GM12878 (cell line): Measurements from ENCODE around the gene LRRC75A. TPM values are rescaled to one million over a fixed set of nuclear protein-coding genes. Genes with fewer than 3 reads are reported as not detected.
A peak's percentile ranks its signal among the peaks of the same experiment; 100 is the strongest.

Source experiments
- ATAC-seq: fragments of 200-7000 bp; cut with Tn5 transposase; 3 replicates; pipeline ENCODE4 v1.9.1; 2020; ENCODE audit warnings: mild to moderate bottlenecking, moderate library complexity
- BruUV-seq: library from RNA; stranded (reverse); fragments of 400-500 nt; replicated peaks from 2 replicates; lab custom pipeline; 2021; lab: Mats Ljungman, UMichigan
- CTCF ChIA-PET: fragments of 300-600 bp; sonication (Branson Sonifier 250); formaldehyde crosslinking; extraction: SDS; loops from one replicate; lab custom pipeline; 2021; ENCODE audit warnings: inconsistent platforms; lab: Yijun Ruan, JAX
- POLR2A ChIA-PET: fragments of 350-600 bp; formaldehyde crosslinking; extraction: SDS; loops from one replicate; lab custom pipeline; 2021; ENCODE audit warnings: inconsistent platforms; lab: Charles Lee
- RAD21 ChIA-PET: fragments of 300-600 bp; sonication (Branson Sonifier 250); formaldehyde crosslinking; loops from one replicate; lab custom pipeline; 2023; ENCODE audit warnings: antibody characterized with exemption; ENCODE audit not compliant: unreplicated experiment; lab: Charles Lee
- SMC1A ChIA-PET: fragments of 300-600 bp; sonication (Branson Sonifier 250); formaldehyde crosslinking; loops from one replicate; lab custom pipeline; 2023; ENCODE audit not compliant: unreplicated experiment, uncharacterized antibody; lab: Charles Lee
- DNase-seq: peaks from one replicate; pipeline ENCODE4 v3.0.0-alpha.2; 2011; ENCODE audit warnings: low read depth, low spot score
- FAIRE-seq: peaks from 3 replicates; lab custom pipeline; 2011; peaks lifted over from hg19 to GRCh38; lab: Jason Lieb, UNC
- H2AFZ ChIP-seq: 2 replicates; pipeline ENCODE4 v1.6.0; 2011; ENCODE audit warnings: low read depth, low read length, control low read depth; ENCODE audit not compliant: control insufficient read depth
- H3K27ac ChIP-seq: 2 replicates; pipeline ENCODE4 v1.5.1; 2011; ENCODE audit warnings: control low read depth; ENCODE audit not compliant: control insufficient read depth, insufficient read depth
- H3K27me3 ChIP-seq, 2 experiments: replicated peaks in 1 of 2; 2 replicates each; pipeline versions ENCODE4 v1.6.0 to v1.6.1; 2011; ENCODE audit warnings: low read length in 1 of 2; ENCODE audit not compliant: control insufficient read depth in 2 of 2, insufficient read depth in 2 of 2
- H3K36me3 ChIP-seq, 2 experiments: 2 replicates each; pipeline ENCODE4 v1.5.1; 2011; ENCODE audit warnings: low read length in 1 of 2; ENCODE audit not compliant: control insufficient read depth in 2 of 2, insufficient read depth in 2 of 2
- H3K4me1 ChIP-seq: 2 replicates; pipeline ENCODE4 v1.6.1; 2011; ENCODE audit warnings: mild to moderate bottlenecking, low read length, moderate library complexity, mixed read lengths; ENCODE audit not compliant: control insufficient read depth, insufficient read depth
- H3K4me2 ChIP-seq: 2 replicates; pipeline ENCODE4 v1.6.0; 2011; ENCODE audit warnings: control low read depth; ENCODE audit not compliant: control insufficient read depth, insufficient read depth
- H3K4me3 ChIP-seq: fragments of 200-600 bp; sonication (generic); 2 replicates; pipeline ENCODE4 v1.5.1; 2016
- H3K79me2 ChIP-seq: 2 replicates; pipeline ENCODE4 v1.6.0; 2011; ENCODE audit warnings: low read length; ENCODE audit not compliant: control insufficient read depth, insufficient read depth
- H3K9ac ChIP-seq: 2 replicates; pipeline ENCODE4 v1.8.0; 2011; ENCODE audit warnings: low read length, control low read depth, mixed read lengths; ENCODE audit not compliant: control insufficient read depth, insufficient read depth
- H3K9me3 ChIP-seq: replicated peaks from 3 replicates; pipeline ENCODE4 v1.5.1; 2011; ENCODE audit warnings: mild to moderate bottlenecking, low read length; ENCODE audit not compliant: control insufficient read depth, insufficient read depth
- H4K20me1 ChIP-seq: 2 replicates; pipeline ENCODE4 v1.6.0; 2011; ENCODE audit not compliant: control insufficient read depth, insufficient read depth
- CEBPB ChIP-seq, 2 experiments: fragments of 150-350 bp in 1 of 2; IDR thresholded peaks; 2 replicates each; pipeline ENCODE4 v1.6.1; 2012 to 2014; ENCODE audit warnings: low read depth in 2 of 2, low read length in 2 of 2, borderline replicate concordance in 1 of 2, inconsistent platforms in 1 of 2
- MEF2A ChIP-seq: IDR thresholded peaks from 2 replicates; pipeline ENCODE4 v1.6.1; 2011; ENCODE audit warnings: low read depth, mild to moderate bottlenecking, low read length, moderate library complexity; ENCODE audit not compliant: insufficient read depth
- MXI1 ChIP-seq: fragments of 150-350 bp; IDR thresholded peaks from 2 replicates; pipeline ENCODE4 v1.6.1; 2011; ENCODE audit warnings: low read depth, mild to moderate bottlenecking, inconsistent platforms, low read length, improper control_type of control experiment
- NFYA ChIP-seq: IDR thresholded peaks from 2 replicates; pipeline ENCODE4 v1.6.1; 2011; ENCODE audit warnings: low read depth, mild to moderate bottlenecking, low read length, improper control_type of control experiment, borderline replicate concordance
- RCOR1 ChIP-seq: conservative IDR thresholded peaks from 2 replicates; pipeline ENCODE4 v1.6.1; 2012; ENCODE audit warnings: low read depth, low read length, improper control_type of control experiment
- SMC3 ChIP-seq: IDR thresholded peaks from 2 replicates; pipeline ENCODE4 v1.6.1; 2011; ENCODE audit warnings: low read length, improper control_type of control experiment, borderline replicate concordance
- YY1 ChIP-seq: IDR thresholded peaks from 2 replicates; pipeline ENCODE4 v1.6.1; 2011; ENCODE audit warnings: low read depth, mild to moderate bottlenecking, low read length
- ZNF217 ChIP-seq: fragments of 450-650 bp; IDR thresholded peaks from 2 replicates; pipeline ENCODE4 v1.6.1; 2017; ENCODE audit warnings: antibody characterized with exemption, mild to moderate bottlenecking
- WGBS: methylation state at CpG from one replicate; pipeline ENCODE4 v1.1.6; 2016; ENCODE audit warnings: low lambda C conversion rate; ENCODE audit not compliant: insufficient replicate concordance, insufficient coverage; ENCODE audit errors: missing lambda C conversion rate; 5-methylcytosine and 5-hydroxymethylcytosine counted together
- in situ Hi-C: fragments of 300-500 bp; cut with MboI; formaldehyde crosslinking; loops from 9 replicates; pipeline ENCODE4 v1.14.3; 2018; ENCODE audit warnings: mixed read lengths
- intact Hi-C: fragments of 100-400 bp; cut with micrococcal nuclease; formaldehyde crosslinking; loops from one replicate; pipeline ENCODE4 v1.14.2; 2022; ENCODE audit not compliant: unreplicated experiment
- polyA plus RNA-seq, 11 experiments: library from polyadenylated mRNA; depleted of rRNA in 4 of 11; unstranded in 6 of 11; stranded (reverse) in 5 of 11; fragments of >200 nt; fragmentation: Nextera tagmentation in 4 of 11; fragmentation: Illumina TruSeq in 1 of 11; extraction: Ambion mirVana in 4 of 11; extraction: Trizol in 1 of 11; gene quantifications; 1 replicate in 1 of 11; 2 replicates in 10 of 11; pipeline versions ENCODE4 v1.2.1 to v1.2.3, GENCODE V29; 2011 to 2016; ENCODE audit warnings: inconsistent platforms in 2 of 11, missing spikeins in 2 of 11, low read depth in 1 of 11
- total RNA-seq, 4 experiments: library from RNA; depleted of rRNA in 3 of 4; stranded (reverse); fragments of >200 nt in 3 of 4; fragmentation: Illumina TruSeq in 1 of 4; extraction: Trizol in 1 of 4; gene quantifications; 2 replicates each; pipeline versions ENCODE4 v1.2.1 to v1.2.3, GENCODE V29; 2013 to 2021
- TF ChIP-seq, protein P1 (sequence below): fragments of 450-650 bp; IDR thresholded peaks from 2 replicates; pipeline ENCODE4 v1.6.1; 2017; ENCODE audit warnings: mild to moderate bottlenecking
- TF ChIP-seq, protein P2 (sequence below): fragments of 450-650 bp; IDR thresholded peaks from 2 replicates; pipeline ENCODE4 v1.6.1; 2017; ENCODE audit warnings: mild to moderate bottlenecking, moderate library complexity
- TF ChIP-seq, protein P3 (sequence below): fragments of 450-650 bp; formaldehyde crosslinking; IDR thresholded peaks from 2 replicates; pipeline ENCODE4 v1.4.0; 2020; ENCODE audit warnings: mild to moderate bottlenecking, moderate library complexity

LRRC75A gene
- total and polyA plus RNA-seq, 10 of the 15 experiments (the other 5 are each of a cell fraction or from before 2014, with no cell fraction given) = 0.01 to 1.3 (median 0.09) TPM; not detected in 2

DNA sequence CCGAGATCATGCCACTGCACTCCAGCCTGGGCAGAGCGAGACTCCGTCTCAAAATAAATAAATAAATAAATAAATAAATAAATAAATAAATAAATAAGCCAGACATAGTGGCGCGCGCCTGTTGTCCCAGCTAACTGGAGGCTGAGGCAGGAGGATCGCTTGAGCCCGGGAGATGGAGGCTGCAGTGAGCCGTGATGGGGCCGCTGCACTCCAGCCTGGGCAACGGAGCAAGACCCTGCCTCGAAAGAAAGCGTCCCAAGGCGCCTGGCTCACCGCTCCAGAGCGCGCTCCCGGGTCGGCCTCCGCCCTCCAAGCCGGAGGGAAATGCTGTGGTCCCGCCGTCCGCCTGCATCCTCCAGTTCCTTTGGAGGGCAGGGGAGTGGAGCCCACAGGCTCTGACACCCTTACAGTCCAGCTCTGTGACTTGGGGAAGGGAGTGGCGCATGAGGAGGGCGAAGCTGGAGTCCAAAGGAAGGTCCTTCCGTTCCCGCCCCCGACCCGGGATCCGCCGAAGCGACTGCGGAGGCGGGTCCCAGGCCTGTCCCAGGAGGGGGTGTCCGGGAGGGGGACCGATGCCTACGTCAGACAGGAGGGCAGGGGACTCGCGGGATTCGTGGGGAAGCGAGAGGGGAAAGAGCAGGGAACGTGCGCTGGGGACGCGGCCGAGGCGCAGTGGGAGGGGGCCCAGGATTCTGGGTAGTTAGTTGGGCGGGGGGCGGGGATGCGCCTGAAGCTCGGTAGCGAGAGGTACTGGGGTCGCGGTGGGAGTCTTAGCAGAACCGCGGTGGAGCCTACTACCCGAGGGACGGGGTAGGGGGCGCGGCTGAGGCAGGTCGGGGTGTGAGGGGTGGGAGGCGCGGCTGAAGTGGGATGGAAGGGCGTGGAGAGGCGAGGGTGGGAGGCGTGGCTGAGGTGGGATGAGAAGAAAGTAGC lies 85.0 kb downstream of the LRRC75A start:
- RAD21 ChIA-PET = interaction anchor here (1.3 to 3.5 kb wide), 3 partner anchors 11 to 120 kb away, joined by 4 to 48 read pairs (median 20); partner anchors contain the start of gene TRPV2
- Histone ChIP-seq H3K4me3 (peak overlapping the region; percentile 76), H3K27ac (peak overlapping the region; percentile 81), H3K4me2 (peak overlapping the region; percentile 77), H3K9ac (peak overlapping the region; percentile 57), H3K79me2 (no peaks in the 10 kb centered on the region), H3K4me1 (no peaks in the 10 kb centered on the region; the same call in none of the 2 replicates), H4K20me1 (no peaks in the 10 kb centered on the region), H3K36me3 (no peaks in the 10 kb centered on the region), H2AFZ (peak overlapping the region; percentile 76), H3K9me3 (no peaks in the 10 kb centered on the region), H3K27me3 (no peaks in the 10 kb centered on the region)
- intact Hi-C loops (no loop called here), in situ Hi-C loops (no loop called here)
- 4% methylated on average over 42 of the region's 67 CpGs for WGBS
- POLR2A ChIA-PET = interaction anchor here (1.1 to 4.1 kb wide), 3 partner anchors 11 to 26 kb away, joined by 6 to 53 read pairs (median 17); partner anchors contain the start of genes TRPV2 and UBB
- peak; percentile 43 for DNase-seq
- no TSS peak for BruUV-seq
- SMC1A ChIA-PET = interaction anchor here (0.6 to 6.4 kb wide), 6 partner anchors 10 to 48 kb away, joined by 3 to 41 read pairs (median 4); partner anchors contain the start of gene TRPV2
- ATAC-seq = peak; percentile 55
- no peak for FAIRE-seq
- CTCF ChIA-PET = interaction anchor here (0.9 to 6.1 kb wide), 6 partner anchors 10 to 56 kb away, joined by 3 to 55 read pairs (median 7); partner anchors contain the start of genes TRPV2 and UBB
- TF ChIP-seq, protein P1, sequence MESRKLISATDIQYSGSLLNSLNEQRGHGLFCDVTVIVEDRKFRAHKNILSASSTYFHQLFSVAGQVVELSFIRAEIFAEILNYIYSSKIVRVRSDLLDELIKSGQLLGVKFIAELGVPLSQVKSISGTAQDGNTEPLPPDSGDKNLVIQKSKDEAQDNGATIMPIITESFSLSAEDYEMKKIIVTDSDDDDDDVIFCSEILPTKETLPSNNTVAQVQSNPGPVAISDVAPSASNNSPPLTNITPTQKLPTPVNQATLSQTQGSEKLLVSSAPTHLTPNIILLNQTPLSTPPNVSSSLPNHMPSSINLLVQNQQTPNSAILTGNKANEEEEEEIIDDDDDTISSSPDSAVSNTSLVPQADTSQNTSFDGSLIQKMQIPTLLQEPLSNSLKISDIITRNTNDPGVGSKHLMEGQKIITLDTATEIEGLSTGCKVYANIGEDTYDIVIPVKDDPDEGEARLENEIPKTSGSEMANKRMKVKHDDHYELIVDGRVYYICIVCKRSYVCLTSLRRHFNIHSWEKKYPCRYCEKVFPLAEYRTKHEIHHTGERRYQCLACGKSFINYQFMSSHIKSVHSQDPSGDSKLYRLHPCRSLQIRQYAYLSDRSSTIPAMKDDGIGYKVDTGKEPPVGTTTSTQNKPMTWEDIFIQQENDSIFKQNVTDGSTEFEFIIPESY = no peak
- TF ChIP-seq MEF2A (no peak), ZNF217 (no peak), SMC3 (no peak), CEBPB (IDR thresholded peaks at IDR 0.05; ENCODE audit: borderline replicate concordance in 1 of 2, low read depth in 2 of 2, low read length in 2 of 2) (no peak), RCOR1 (no peak), YY1 (no peak), NFYA (no peak), MXI1 (no peak)
- TF ChIP-seq, protein P2, sequence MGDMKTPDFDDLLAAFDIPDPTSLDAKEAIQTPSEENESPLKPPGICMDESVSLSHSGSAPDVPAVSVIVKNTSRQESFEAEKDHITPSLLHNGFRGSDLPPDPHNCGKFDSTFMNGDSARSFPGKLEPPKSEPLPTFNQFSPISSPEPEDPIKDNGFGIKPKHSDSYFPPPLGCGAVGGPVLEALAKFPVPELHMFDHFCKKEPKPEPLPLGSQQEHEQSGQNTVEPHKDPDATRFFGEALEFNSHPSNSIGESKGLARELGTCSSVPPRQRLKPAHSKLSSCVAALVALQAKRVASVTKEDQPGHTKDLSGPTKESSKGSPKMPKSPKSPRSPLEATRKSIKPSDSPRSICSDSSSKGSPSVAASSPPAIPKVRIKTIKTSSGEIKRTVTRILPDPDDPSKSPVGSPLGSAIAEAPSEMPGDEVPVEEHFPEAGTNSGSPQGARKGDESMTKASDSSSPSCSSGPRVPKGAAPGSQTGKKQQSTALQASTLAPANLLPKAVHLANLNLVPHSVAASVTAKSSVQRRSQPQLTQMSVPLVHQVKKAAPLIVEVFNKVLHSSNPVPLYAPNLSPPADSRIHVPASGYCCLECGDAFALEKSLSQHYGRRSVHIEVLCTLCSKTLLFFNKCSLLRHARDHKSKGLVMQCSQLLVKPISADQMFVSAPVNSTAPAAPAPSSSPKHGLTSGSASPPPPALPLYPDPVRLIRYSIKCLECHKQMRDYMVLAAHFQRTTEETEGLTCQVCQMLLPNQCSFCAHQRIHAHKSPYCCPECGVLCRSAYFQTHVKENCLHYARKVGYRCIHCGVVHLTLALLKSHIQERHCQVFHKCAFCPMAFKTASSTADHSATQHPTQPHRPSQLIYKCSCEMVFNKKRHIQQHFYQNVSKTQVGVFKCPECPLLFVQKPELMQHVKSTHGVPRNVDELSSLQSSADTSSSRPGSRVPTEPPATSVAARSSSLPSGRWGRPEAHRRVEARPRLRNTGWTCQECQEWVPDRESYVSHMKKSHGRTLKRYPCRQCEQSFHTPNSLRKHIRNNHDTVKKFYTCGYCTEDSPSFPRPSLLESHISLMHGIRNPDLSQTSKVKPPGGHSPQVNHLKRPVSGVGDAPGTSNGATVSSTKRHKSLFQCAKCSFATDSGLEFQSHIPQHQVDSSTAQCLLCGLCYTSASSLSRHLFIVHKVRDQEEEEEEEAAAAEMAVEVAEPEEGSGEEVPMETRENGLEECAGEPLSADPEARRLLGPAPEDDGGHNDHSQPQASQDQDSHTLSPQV = no peak
- TF ChIP-seq, protein P3, sequence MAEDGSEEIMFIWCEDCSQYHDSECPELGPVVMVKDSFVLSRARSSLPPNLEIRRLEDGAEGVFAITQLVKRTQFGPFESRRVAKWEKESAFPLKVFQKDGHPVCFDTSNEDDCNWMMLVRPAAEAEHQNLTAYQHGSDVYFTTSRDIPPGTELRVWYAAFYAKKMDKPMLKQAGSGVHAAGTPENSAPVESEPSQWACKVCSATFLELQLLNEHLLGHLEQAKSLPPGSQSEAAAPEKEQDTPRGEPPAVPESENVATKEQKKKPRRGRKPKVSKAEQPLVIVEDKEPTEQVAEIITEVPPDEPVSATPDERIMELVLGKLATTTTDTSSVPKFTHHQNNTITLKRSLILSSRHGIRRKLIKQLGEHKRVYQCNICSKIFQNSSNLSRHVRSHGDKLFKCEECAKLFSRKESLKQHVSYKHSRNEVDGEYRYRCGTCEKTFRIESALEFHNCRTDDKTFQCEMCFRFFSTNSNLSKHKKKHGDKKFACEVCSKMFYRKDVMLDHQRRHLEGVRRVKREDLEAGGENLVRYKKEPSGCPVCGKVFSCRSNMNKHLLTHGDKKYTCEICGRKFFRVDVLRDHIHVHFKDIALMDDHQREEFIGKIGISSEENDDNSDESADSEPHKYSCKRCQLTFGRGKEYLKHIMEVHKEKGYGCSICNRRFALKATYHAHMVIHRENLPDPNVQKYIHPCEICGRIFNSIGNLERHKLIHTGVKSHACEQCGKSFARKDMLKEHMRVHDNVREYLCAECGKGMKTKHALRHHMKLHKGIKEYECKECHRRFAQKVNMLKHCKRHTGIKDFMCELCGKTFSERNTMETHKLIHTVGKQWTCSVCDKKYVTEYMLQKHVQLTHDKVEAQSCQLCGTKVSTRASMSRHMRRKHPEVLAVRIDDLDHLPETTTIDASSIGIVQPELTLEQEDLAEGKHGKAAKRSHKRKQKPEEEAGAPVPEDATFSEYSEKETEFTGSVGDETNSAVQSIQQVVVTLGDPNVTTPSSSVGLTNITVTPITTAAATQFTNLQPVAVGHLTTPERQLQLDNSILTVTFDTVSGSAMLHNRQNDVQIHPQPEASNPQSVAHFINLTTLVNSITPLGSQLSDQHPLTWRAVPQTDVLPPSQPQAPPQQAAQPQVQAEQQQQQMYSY = no peak
